Activated CD4-positive, CD25-positive, alpha-beta regulatory T cell treated with anti-CD3 and anti-CD28 coated beads, Interleukin-2, amount 50 U/mL, for 16 hours (primary cell): ENCODE data around the gene MYO10.

Experiments
- DNase-seq: peaks from one replicate; pipeline ENCODE4 v3.0.0-alpha.2; 2020; ENCODE audit warnings: low read depth, low spot score

The MYO10 gene

DNA sequence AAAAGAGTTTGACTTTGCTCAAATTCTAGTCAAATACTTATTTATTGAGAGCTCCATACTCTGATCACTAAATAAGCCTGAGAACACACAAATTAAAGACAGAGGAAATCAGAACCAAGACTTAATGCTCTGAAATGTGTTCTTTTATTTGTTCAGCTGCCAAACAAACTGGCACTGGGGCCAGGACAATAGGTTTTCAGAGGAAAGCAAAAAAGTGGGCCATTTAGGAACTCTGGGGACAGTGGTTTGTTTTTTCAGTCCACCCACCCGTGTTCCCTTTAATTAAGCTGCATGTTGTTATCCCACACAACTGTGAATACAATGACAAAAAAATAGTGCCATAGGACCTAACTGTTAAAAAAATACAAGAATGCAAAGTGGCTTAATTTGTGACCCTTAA is 223.9 kb downstream of the MYO10 start:
- DNase-seq: no peak

DNA sequence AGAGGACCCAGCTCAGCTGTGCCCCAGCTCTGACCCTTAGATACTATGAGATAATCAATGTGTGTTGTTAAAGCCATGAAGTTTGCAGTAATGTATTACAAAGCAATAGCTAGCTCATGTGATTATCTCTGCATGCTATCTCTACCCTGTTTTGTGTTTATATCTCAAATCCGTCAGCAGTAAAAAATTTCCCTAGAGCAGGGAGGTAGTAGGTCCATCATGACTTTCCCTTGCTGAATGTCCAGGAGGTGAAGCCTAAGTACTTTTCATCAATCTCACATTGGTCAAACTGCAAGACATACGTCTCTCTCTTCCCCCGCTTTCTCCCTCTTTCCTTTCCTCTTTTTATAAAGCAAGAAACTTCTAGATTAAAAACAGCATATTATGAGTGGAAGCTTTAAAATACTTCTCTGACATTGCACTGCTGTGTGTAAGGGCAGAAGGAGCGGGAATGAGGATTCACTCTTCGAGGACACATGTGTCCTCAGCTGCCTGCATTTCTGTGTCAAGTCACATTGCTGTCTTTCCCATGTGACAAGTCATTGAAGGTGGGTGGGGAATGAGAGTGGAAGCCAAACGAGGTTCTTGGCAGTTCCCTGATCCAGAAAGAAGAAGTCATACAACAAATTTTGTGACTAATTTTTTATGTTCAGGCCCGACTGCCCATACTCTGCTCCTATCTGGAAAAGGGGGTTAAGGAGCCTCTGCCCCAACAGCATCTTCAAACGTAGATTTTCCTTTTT is 226.2 kb downstream of the MYO10 start:
- no peak for DNase-seq

DNA sequence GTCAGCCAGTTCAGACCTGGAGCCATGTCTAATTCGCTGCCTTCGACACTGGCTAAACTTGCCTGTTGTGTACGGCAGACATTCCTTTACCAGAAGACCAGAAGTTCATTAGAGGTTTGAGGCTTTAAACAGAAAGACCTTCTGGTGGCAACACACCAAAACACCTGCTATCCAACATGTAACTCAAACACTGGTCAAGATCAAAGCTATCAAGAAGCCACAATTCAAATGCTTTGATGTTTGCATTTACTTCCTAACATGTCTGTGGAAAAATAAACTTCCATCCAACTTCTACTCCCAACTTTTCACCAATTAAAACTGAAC is 228.3 kb downstream of the MYO10 start:
- DNase-seq: no peak

GRCh38 chr5:16707168-16707868 is 228.8 kb downstream of the MYO10 start:
- DNase-seq: no peak

GRCh38 chr5:16704945-16705344 is 231.1 kb downstream of the MYO10 start:
- no peak for DNase-seq

- no peak for DNase-seq
Observed at GRCh38 chr5:16702964-16703363, 233.1 kb downstream of the MYO10 start.

DNA sequence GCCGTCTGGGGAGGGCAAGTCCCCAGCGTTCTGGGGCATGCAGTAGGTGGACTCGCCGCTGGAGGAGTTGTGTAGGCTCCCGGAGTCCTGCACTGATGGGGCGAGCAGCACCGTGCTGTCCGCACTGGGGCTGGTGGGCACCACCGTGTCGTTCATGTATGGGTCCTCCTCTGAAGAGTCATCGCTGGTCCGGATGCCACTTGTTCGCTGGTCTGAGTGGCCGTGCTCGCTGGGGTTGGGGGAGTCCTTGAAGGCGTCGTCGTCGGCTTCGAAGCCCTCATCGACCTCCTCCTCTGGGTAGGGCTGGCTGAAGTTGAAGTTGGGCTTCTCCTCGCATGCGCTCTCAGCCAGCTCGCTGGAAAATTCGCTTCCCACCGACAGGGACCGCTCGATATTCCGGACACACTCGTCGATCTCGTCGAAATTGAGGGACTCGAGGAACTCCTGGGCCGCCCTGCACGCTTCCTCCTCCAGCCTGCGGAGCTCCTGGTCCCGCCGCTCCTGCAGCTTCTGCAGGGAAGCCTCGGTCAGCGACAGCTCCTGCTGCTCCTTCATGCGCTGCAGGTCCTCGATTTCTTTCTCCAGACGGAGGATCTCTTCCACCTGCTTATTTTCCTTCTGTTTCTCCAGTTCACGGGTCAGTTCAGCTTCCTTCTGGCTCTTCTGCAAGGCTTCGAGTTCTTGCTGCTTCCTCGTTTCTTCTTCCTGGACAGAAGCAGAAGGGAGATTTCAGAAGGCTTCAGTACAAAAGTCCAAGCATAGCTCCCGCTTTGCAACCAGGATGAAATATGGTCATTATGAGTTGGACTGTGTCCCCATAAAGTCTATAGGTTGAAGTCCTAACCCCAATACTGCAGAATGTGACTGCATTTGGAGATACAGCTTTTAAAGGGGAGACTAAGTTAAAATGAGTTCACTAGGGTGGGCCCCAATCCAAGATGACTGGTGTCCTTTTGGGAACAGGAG is 234.7 kb downstream of the MYO10 start:
- no peak for DNase-seq

DNA sequence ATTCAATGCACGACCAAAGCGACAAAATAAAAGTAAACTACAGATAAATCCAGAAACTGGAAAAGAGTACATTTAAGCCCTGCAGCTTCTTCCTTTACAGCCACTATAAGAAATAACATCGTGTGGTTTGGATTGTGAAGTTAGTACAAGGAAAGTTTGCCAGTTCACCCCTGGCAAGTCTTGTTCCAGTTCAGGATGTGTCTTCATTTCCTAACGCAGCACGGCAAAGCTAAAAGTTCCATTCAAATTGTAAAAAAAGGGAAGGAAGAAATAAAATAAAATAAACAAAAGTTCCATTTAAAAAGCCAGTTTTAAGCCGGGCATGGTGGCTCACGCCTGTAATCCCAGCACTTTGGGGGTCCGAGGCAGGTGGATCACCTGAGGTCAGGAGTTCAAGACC is 236.0 kb downstream of the MYO10 start:
- no peak for DNase-seq

DNA sequence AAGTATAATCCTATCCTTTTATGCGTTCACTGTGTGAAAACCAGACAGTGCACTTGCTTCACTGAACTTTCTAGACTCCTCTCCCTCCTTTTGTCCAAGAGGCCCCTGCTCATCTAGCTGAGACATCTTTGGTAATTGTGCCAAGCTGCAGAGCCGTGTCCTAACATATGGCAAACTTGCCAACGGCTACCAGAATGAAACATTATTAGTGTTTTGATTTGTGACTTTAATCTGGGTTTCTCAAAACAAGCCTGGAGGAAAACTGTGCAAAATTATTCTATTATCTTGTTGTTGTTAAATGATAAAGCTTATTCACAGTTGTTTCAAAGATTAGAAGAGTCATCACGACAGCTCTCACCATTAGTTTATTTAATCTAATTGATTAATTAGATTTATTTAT is 240.3 kb downstream of the MYO10 start:
- DNase-seq: no peak

DNA sequence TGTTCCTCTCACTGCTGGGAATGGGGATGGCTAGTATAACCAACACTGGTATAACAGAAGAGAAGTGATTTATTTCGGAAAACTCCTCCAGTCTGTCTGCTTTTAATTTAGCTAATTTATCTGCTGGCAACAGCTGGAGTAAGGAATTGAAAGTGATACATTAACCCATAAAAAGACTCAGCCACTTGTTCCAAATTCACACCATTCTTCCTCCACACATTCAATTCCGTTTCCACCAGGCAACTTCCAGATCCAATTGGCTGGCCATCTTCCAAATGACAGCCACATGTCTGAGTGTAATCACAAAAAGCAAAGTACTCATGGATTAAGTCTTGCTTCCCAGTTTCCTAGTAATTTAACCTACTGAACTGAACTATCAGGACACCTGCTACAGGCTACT is 242.2 kb downstream of the MYO10 start:
- DNase-seq: no peak

GRCh38 chr5:16691731-16692130 is 244.4 kb downstream of the MYO10 start:
- DNase-seq: no peak

DNA sequence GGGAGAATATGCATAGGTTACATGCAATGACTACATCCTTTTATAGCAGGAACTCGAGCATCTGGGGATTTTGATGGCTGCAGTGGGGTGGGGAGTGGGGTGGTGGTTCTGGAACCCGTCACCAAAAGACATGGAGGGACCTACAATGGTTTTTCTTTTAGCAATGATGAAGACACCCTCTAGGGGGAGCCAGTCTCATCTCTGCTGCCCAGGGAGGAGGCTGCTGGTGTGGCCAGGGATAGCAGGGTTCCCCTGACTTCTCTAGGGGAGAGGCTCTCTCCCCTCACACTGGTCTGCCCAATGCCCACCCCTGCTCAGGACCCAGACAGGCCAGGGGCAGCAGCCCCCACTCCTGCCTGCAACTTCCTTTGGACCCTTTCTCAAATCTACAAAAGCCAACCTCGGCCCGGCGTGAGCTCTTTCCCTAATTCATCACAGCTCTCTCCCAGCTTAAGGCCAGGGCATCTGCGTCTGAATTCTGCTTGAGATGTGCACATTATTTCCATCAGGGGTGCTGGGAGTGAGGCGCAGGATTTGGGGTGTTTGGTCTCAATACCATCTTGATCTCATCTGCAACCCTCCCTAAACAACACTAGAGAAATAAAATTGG is 245.7 kb downstream of the MYO10 start:
- DNase-seq: no peak

- DNase-seq: no peak
Observed at GRCh38 chr5:16687898-16688297, 248.2 kb downstream of the MYO10 start.

DNA sequence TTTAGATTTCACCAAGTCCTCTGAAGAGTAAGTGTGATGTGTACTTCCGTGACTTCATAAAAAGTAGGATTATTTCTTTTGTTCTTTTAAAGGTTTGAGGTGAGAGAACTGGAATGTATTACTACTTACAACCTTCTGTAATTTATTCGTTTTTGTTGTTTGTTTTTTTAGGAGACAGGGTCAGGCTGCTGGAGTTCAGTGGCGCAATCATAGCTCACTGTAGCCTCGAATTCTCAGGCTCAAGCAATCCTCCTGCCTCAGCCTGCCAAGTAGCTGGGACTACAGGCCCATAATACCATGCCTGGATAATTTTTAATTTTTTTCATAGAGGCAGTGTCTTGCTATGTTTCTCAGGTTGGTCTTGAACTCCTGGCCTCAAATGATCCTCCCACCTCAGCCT is 251.0 kb downstream of the MYO10 start:
- no peak for DNase-seq

- DNase-seq: no peak
Observed at GRCh38 chr5:16681876-16682275, 254.2 kb downstream of the MYO10 start.

GRCh38 chr5:16679863-16680262 is 256.2 kb downstream of the MYO10 start:
- no peak for DNase-seq

- no peak for DNase-seq
Observed at GRCh38 chr5:16679190-16679589, 256.9 kb downstream of the MYO10 start.

- DNase-seq: no peak
Observed at GRCh38 chr5:16675806-16676205, 260.3 kb downstream of the MYO10 start.

DNA sequence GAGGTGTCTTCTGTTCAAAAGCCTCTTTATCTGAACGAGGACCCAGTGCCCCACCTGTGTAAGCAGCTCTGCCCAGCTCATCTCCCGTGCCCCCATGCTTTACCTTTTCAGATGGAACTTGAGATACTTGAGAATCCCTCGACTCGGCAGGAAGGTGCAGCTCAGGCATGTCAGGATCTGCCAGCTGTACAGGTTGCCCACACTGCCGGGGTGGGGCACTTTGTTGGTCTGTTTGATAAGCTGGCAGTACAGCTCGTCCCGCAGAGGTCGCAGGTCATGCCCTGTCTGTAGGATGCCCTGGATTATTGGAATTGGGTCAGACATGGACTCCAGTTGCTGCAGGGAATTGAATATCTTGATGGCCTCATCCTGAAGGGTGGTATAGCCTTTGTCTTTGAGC is 261.3 kb downstream of the MYO10 start:
- DNase-seq: no peak

DNA sequence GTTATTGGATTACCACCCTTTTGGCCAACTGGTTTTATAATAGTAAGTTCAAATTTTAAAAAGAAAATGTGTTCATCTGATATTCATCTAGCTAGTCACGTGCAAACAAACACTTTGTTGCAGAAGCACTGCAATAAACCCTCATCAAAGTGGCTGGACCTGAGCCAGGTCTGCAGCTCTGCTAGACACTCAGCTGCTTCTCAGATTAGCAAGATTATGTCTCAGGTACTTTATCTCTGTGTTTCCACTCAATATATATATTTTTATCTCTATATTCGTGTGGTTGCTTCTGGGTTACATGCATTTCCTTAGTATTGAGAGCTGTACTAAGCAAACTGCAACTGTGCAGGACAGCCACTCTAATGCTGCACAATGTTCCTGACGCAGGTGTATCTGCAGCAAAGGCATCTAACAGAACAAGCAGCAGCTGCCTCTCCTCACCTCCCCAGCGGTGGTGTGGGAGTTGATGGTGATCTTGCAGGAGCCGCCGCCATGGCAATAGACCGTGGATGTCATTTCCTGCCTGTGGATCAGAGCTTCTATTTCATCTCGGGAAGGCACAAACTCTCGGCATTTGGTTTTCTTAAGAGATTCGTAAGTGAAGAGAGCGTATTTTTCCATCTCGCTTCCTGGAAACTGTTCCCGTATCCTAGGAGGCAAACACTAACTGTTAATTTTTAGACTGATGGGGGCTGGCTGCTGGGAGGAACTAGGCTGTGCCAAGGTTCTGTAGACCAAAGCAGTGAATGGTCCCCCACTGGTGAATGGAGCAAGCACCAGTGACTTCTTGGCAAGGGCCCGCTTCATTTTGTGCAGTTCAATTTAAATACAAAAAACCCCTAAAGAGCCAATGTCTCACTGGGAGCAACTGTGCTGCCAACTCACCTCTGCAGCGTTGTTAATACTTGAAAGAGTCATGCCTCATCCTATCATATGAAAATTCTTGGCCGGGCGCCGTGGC is 262.6 kb downstream of the MYO10 start:
- no peak for DNase-seq

DNA sequence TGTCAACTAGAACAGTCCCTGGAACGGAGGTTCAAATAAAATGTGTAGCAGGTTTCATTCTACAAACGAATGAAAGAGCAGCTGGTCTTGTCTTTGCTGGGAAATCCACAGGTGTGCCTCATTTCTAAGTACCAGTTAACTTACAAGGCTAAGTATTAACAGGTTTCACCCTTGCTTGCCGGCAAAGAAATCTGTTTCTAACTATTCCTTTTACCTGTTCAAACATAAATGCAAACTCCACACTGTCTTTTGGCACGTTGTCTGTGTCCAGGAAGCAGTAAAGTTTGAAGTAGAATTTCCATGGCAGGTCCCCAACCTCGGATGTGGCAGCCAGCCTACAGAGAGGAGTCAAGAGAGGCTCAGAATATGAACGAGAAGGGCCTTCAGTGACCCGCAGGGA is 264.9 kb downstream of the MYO10 start:
- no peak for DNase-seq
